Liver (tissue), 9 donors: ENCODE results near the gene PLK1. TPM values are rescaled to one million over a fixed set of nuclear protein-coding genes. Genes with fewer than 3 reads are reported as not detected.

Experiments
- DNase-seq: peaks from one replicate; pipeline ENCODE4 v3.0.0-alpha.2; 2017; ENCODE audit warnings: low spot score
- H3K27ac ChIP-seq, 2 donors: one replicate each; pipeline ENCODE4 v1.7.0; 2013; ENCODE audit warnings: inconsistent platforms in 2 of 2, low read length in 2 of 2, control low read depth in 1 of 2, low read depth in 1 of 2, mild to moderate bottlenecking in 1 of 2
- H3K27me3 ChIP-seq, 4 donors: one replicate each; pipeline versions ENCODE4 v1.6.1 to v1.7.0; 2013; ENCODE audit warnings: low read length in 3 of 4, inconsistent platforms in 1 of 4, mild to moderate bottlenecking in 1 of 4, moderate library complexity in 1 of 4; ENCODE audit not compliant: control insufficient read depth in 4 of 4, insufficient read depth in 4 of 4
- H3K36me3 ChIP-seq, 4 donors: one replicate each; pipeline versions ENCODE4 v1.6.1 to v1.7.0; 2013; ENCODE audit warnings: low read length in 3 of 4, mild to moderate bottlenecking in 3 of 4, low read depth in 1 of 4, moderate library complexity in 1 of 4; ENCODE audit not compliant: control insufficient read depth in 4 of 4, insufficient read depth in 3 of 4
- H3K4me1 ChIP-seq, 4 donors: one replicate each; pipeline versions ENCODE4 v1.6.1 to v1.7.0; 2013; ENCODE audit warnings: low read length in 3 of 4, mild to moderate bottlenecking in 3 of 4, moderate library complexity in 1 of 4; ENCODE audit not compliant: control insufficient read depth in 4 of 4, insufficient read depth in 4 of 4
- H3K4me3 ChIP-seq, 3 donors: one replicate each; pipeline versions ENCODE4 v1.6.1 to v1.7.0; 2013; ENCODE audit warnings: low read length in 3 of 3, control low read depth in 1 of 3, low read depth in 1 of 3, mild to moderate bottlenecking in 1 of 3
- H3K9ac ChIP-seq, 2 donors: one replicate each; pipeline ENCODE4 v1.7.0; 2013; ENCODE audit warnings: low read length in 2 of 2, mild to moderate bottlenecking in 2 of 2, moderate library complexity in 2 of 2, control low read depth in 1 of 2, low read depth in 1 of 2
- H3K9me3 ChIP-seq, 4 donors: one replicate each; pipeline versions ENCODE4 v1.6.1 to v1.7.0; 2013; ENCODE audit warnings: low read length in 3 of 4; ENCODE audit not compliant: control insufficient read depth in 4 of 4
- EGR1 ChIP-seq, 2 donors: IDR thresholded peaks; 2 replicates each; pipeline ENCODE4 v1.6.1; 2016 to 2018; ENCODE audit warnings: antibody characterized with exemption in 2 of 2, low read depth in 2 of 2
- FOXA1 ChIP-seq: IDR thresholded peaks from 2 replicates; pipeline ENCODE4 v1.6.1; 2016; ENCODE audit warnings: antibody characterized with exemption
- FOXA2 ChIP-seq: IDR thresholded peaks from 2 replicates; pipeline ENCODE4 v1.6.1; 2016; ENCODE audit warnings: antibody characterized with exemption
- GABPA ChIP-seq, 2 donors: IDR thresholded peaks in 1 of 2; conservative IDR thresholded peaks in 1 of 2; 2 replicates each; pipeline ENCODE4 v1.6.1; 2016; ENCODE audit warnings: antibody characterized with exemption in 2 of 2, mild to moderate bottlenecking in 1 of 2, moderate library complexity in 1 of 2
- HNF4A ChIP-seq, 2 donors: conservative IDR thresholded peaks; 2 replicates each; pipeline ENCODE4 v1.6.1; 2016; ENCODE audit warnings: antibody characterized with exemption in 2 of 2, mild to moderate bottlenecking in 2 of 2
- HNF4G ChIP-seq: IDR thresholded peaks from 2 replicates; pipeline ENCODE4 v1.6.1; 2016; ENCODE audit warnings: antibody characterized with exemption
- JUND ChIP-seq, 2 donors: IDR thresholded peaks; 2 replicates each; pipeline ENCODE4 v1.6.1; 2016; ENCODE audit warnings: antibody characterized with exemption in 2 of 2
- NR2F2 ChIP-seq: IDR thresholded peaks from 2 replicates; pipeline ENCODE4 v1.6.1; 2016; ENCODE audit warnings: antibody characterized with exemption
- RAD21 ChIP-seq, 2 donors: IDR thresholded peaks; 2 replicates each; pipeline ENCODE4 v1.6.1; 2016; ENCODE audit warnings: antibody characterized with exemption in 2 of 2, mild to moderate bottlenecking in 2 of 2
- RXRA ChIP-seq, 2 donors: IDR thresholded peaks; 2 replicates each; pipeline ENCODE4 v1.6.1; 2017 to 2018; ENCODE audit warnings: antibody characterized with exemption in 2 of 2, mild to moderate bottlenecking in 1 of 2
- SP1 ChIP-seq: IDR thresholded peaks from 2 replicates; pipeline ENCODE4 v1.6.1; 2018; ENCODE audit warnings: antibody characterized with exemption, mild to moderate bottlenecking
- TAF1 ChIP-seq: conservative IDR thresholded peaks from 2 replicates; pipeline ENCODE4 v1.6.1; 2016; ENCODE audit warnings: antibody characterized with exemption, mild to moderate bottlenecking
- YY1 ChIP-seq: IDR thresholded peaks from 2 replicates; pipeline ENCODE4 v1.6.1; 2016; ENCODE audit warnings: antibody characterized with exemption, mild to moderate bottlenecking
- WGBS: extraction: QIAGEN DNeasy Blood & Tissue Kit; methylation state at CpG from one replicate; pipeline ENCODE4 v1.1.7; 2013; 5-methylcytosine and 5-hydroxymethylcytosine counted together
- polyA plus RNA-seq, 2 donors: library from polyadenylated mRNA; stranded (reverse) in 1 of 2; unstranded in 1 of 2; fragments of 200-250 nt in 1 of 2; fragments of >200 nt in 1 of 2; fragmentation: Nextera tagmentation in 1 of 2; extraction: Ambion mirVana in 1 of 2; gene quantifications; one replicate each; pipeline versions ENCODE4 v1.2.1 to v1.2.3, GENCODE V29; 2013 to 2015
- total RNA-seq, 2 donors: library from RNA; depleted of rRNA; stranded (reverse); fragments of >200 nt; gene quantifications; one replicate each; pipeline ENCODE4 v1.2.3, GENCODE V29; 2014
- TF ChIP-seq, protein P1 (sequence below): IDR thresholded peaks from 2 replicates; pipeline ENCODE4 v1.6.1; 2016; ENCODE audit warnings: antibody characterized with exemption
- TF ChIP-seq, protein P2 (sequence below): IDR thresholded peaks from 2 replicates; pipeline ENCODE4 v1.6.1; 2016; ENCODE audit warnings: antibody characterized with exemption
- TF ChIP-seq, protein P3 (sequence below): fragments of 150-350 bp; IDR thresholded peaks from 2 replicates; pipeline ENCODE4 v1.5.1; 2017; ENCODE audit warnings: improper control_type of control experiment, low read depth, low read length; ENCODE audit not compliant: missing input control
- TF ChIP-seq, protein P4 (sequence below): IDR thresholded peaks from 2 replicates; pipeline ENCODE4 v1.6.1; 2016; ENCODE audit warnings: antibody characterized with exemption, mild to moderate bottlenecking
- TF ChIP-seq, protein P5 (sequence below): IDR thresholded peaks from 2 replicates; pipeline ENCODE4 v1.6.1; 2016; ENCODE audit warnings: antibody characterized with exemption
- donor health status: healthy.
- donor health status: healthy.
- donor health status: healthy.
- donor health status: healthy.
- donor health status: healthy.

The PLK1 gene
- total and polyA plus RNA-seq, 4 donors: 0.33 to 30.3 (median 2.3) TPM

DNA sequence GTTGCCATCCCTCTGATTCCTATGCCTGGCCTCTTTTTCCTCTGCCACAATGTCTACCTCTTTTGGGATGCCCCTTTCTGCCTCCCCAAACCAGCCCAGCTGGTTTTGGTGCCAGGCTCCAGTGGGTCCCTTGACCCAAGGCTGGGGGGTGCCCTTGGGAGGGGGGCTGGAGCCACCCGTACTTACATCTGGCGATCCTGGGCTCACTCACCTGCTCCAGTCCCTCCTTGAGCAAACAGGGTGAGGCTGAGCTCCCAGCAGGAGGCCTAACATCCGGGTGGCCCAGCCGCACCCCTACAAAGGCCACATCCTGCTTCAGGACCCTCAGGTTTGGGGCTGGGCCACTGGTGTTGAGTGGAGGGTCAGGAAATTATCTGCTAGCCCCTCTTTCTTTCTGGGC lies 33.1 kb downstream of the PLK1 start:
- no peak overlapping the region for H3K9ac ChIP-seq
- H3K4me1 ChIP-seq: no peaks in the 10 kb centered on the region
- DNase-seq: no peak
- WGBS: 41% methylated on average over 4 of the region's 4 CpGs
- peaks cover under 1 to 7% (median 3%) of the 10 kb centered on the region in 4 donors for H3K27me3 ChIP-seq
- H3K27ac ChIP-seq: no peak overlapping the region
- H3K9me3 ChIP-seq: peaks cover 0 to 4% (median 2%) of the 10 kb centered on the region in 4 donors
- no peaks in the 10 kb centered on the region for H3K36me3 ChIP-seq
- TF ChIP-seq JUND (IDR thresholded peaks at IDR 0.05) (no peak), RXRA (IDR thresholded peaks at IDR 0.05) (no peak), GABPA (IDR thresholded peaks at IDR 0.05 in 1 of 2, conservative IDR thresholded peaks at IDR 0.05 in 1 of 2) (no peak), HNF4A (conservative IDR thresholded peaks at IDR 0.05) (no peak), SP1 (no peak), FOXA1 (no peak), RAD21 (IDR thresholded peaks at IDR 0.05) (no peak), EGR1 (IDR thresholded peaks at IDR 0.05; ENCODE audit: low read depth in 2 of 2) (no peak), TAF1 (no peak), NR2F2 (no peak), HNF4G (no peak), YY1 (no peak), FOXA2 (no peak)
- TF ChIP-seq, protein P1, sequence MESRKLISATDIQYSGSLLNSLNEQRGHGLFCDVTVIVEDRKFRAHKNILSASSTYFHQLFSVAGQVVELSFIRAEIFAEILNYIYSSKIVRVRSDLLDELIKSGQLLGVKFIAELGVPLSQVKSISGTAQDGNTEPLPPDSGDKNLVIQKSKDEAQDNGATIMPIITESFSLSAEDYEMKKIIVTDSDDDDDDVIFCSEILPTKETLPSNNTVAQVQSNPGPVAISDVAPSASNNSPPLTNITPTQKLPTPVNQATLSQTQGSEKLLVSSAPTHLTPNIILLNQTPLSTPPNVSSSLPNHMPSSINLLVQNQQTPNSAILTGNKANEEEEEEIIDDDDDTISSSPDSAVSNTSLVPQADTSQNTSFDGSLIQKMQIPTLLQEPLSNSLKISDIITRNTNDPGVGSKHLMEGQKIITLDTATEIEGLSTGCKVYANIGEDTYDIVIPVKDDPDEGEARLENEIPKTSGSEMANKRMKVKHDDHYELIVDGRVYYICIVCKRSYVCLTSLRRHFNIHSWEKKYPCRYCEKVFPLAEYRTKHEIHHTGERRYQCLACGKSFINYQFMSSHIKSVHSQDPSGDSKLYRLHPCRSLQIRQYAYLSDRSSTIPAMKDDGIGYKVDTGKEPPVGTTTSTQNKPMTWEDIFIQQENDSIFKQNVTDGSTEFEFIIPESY: no peak
- TF ChIP-seq, protein P2, sequence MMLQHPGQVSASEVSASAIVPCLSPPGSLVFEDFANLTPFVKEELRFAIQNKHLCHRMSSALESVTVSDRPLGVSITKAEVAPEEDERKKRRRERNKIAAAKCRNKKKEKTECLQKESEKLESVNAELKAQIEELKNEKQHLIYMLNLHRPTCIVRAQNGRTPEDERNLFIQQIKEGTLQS: no peak
- TF ChIP-seq, protein P3, sequence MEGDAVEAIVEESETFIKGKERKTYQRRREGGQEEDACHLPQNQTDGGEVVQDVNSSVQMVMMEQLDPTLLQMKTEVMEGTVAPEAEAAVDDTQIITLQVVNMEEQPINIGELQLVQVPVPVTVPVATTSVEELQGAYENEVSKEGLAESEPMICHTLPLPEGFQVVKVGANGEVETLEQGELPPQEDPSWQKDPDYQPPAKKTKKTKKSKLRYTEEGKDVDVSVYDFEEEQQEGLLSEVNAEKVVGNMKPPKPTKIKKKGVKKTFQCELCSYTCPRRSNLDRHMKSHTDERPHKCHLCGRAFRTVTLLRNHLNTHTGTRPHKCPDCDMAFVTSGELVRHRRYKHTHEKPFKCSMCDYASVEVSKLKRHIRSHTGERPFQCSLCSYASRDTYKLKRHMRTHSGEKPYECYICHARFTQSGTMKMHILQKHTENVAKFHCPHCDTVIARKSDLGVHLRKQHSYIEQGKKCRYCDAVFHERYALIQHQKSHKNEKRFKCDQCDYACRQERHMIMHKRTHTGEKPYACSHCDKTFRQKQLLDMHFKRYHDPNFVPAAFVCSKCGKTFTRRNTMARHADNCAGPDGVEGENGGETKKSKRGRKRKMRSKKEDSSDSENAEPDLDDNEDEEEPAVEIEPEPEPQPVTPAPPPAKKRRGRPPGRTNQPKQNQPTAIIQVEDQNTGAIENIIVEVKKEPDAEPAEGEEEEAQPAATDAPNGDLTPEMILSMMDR: no peak
- TF ChIP-seq, protein P4, sequence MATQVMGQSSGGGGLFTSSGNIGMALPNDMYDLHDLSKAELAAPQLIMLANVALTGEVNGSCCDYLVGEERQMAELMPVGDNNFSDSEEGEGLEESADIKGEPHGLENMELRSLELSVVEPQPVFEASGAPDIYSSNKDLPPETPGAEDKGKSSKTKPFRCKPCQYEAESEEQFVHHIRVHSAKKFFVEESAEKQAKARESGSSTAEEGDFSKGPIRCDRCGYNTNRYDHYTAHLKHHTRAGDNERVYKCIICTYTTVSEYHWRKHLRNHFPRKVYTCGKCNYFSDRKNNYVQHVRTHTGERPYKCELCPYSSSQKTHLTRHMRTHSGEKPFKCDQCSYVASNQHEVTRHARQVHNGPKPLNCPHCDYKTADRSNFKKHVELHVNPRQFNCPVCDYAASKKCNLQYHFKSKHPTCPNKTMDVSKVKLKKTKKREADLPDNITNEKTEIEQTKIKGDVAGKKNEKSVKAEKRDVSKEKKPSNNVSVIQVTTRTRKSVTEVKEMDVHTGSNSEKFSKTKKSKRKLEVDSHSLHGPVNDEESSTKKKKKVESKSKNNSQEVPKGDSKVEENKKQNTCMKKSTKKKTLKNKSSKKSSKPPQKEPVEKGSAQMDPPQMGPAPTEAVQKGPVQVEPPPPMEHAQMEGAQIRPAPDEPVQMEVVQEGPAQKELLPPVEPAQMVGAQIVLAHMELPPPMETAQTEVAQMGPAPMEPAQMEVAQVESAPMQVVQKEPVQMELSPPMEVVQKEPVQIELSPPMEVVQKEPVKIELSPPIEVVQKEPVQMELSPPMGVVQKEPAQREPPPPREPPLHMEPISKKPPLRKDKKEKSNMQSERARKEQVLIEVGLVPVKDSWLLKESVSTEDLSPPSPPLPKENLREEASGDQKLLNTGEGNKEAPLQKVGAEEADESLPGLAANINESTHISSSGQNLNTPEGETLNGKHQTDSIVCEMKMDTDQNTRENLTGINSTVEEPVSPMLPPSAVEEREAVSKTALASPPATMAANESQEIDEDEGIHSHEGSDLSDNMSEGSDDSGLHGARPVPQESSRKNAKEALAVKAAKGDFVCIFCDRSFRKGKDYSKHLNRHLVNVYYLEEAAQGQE: no peak
- TF ChIP-seq, protein P5, sequence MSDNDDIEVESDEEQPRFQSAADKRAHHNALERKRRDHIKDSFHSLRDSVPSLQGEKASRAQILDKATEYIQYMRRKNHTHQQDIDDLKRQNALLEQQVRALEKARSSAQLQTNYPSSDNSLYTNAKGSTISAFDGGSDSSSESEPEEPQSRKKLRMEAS: no peak
- no peak overlapping the region for H3K4me3 ChIP-seq
